ENCODE measurements around the gene MRPS18B.

GRCh38 chr6:30625511-30625910 lies 7.9 kb downstream of the MRPS18B start:
- TF ChIP-seq CTCF (IDR thresholded peaks at IDR 0.05) (no peak), POLR2A (IDR thresholded peaks at IDR 0.05) (no peak)

Data from Peyer's patch (tissue), 4 donors.